Measurements from ENCODE around the gene INSL3. TPM values are rescaled to one million over a fixed set of nuclear protein-coding genes. Genes with fewer than 3 reads are reported as not detected.

The INSL3 gene
- total and polyA plus RNA-seq, 2 of the 8 experiments (the other 6 are each of a cell fraction or from before 2014, with no cell fraction given) = 0.41 to 1.5 TPM

DNA sequence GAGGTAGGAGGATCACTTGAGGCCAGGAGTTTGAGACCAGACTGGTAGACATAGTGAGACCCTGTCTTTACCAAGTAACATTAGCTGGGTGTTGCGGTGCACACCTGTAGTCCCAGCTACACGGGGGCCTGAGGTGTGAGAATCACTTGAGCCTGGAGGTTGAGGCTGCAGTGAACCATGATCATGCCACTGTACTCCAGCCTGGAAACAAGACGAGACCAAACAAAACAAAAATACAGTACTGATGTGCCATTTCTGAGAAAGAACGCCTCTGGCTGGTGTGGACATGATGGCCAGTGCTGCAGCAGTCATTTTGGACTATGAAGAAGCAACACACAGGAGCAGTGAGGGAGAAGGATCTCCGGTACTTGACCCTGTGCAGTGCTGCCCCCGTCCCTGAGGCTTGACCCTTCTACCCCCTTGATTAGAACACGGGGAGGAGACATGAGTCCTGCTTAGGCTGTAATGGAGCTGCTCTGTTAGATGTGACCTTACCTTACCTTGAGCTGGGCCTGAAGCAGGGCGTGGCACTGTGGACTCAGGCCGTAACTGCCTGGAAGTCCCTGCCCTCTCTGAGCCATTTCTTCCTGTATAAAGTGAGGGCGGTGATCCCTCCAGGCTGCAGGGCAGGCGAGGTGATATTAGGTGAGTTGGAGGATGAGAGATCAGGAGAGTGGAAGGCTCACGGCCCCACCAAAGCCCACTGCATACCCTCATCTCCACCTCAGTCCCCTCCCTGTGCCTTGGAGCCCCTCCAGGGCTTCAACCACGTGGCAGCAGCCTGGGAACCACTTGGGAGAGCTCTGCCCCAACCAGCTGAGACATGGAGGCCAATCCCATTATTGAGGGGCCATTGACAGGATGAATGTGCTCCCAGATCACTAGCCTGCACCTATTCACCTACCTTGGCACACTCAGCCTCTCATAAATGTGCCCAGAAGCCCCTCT is 44.3 kb upstream of the INSL3 start:
- Histone ChIP-seq H3K23me2 (ENCODE audit: low read depth, low read length) (peaks cover 15% of the 10 kb centered on the region), H2BK20ac (ENCODE audit: low read length) (no peak overlapping the region), H3K9me3 (ENCODE audit: insufficient read depth in 2 of 2, low read depth in 1 of 2, low read length in 1 of 2) (no peaks in the 10 kb centered on the region; a peak in 1 of 4 replicates), H2BK15ac (ENCODE audit: low read length) (no peak overlapping the region), H3K14ac (ENCODE audit: insufficient read length) (no peak overlapping the region), H3K56ac (replicated peaks; ENCODE audit: insufficient read length, low read depth, low read length) (peak overlapping the region; percentile 3), H4K91ac (replicated peaks; ENCODE audit: insufficient read length, low read length) (peak overlapping the region; percentile 12), H3K4me3 (ENCODE audit: extremely low read depth in 1 of 4, insufficient read depth in 2 of 4, low read depth in 3 of 4, low read length in 4 of 4) (no peak overlapping the region), H2AK5ac (ENCODE audit: low read depth, low read length) (peak overlapping the region; percentile 55; the same call in 1 of the 2 replicates), H3K4ac (replicated peaks; ENCODE audit: insufficient read length, low read depth, low read length) (no peak overlapping the region), H4K20me1 (replicated peaks in 1 of 2; ENCODE audit: control insufficient read depth in 1 of 2, insufficient read depth in 2 of 2, low read length in 2 of 2) (peaks cover 15 to 26% of the 10 kb centered on the region in 2 experiments), H3K4me1 (replicated peaks in 1 of 4; ENCODE audit: control insufficient read depth in 3 of 4, insufficient read depth in 4 of 4, low read length in 3 of 4) (peaks cover 0 to 18% (median 13%) of the 10 kb centered on the region in 4 experiments; a peak in 6 of 7 replicates), H2BK5ac (ENCODE audit: low read depth, low read length) (peak overlapping the region; percentile 55; the same call in 1 of the 2 replicates), H2AFZ (ENCODE audit: low read length) (no peak overlapping the region), H2BK120ac (replicated peaks; ENCODE audit: low read depth, low read length) (no peak overlapping the region), H3K9ac (replicated peaks in 1 of 4; ENCODE audit: extremely low read depth in 1 of 4, low read depth in 3 of 4, low read length in 3 of 4) (no peak overlapping the region; a peak in 1 of 7 replicates), H3K18ac (ENCODE audit: extremely low read depth, low read length) (no peak overlapping the region; the same call in 1 of the 2 replicates), H2BK12ac (ENCODE audit: low read depth, low read length) (no peak overlapping the region), H3K4me2 (ENCODE audit: insufficient read depth in 1 of 2, low read depth in 2 of 2, low read length in 2 of 2) (no peak overlapping the region), H3K27me3 (replicated peaks in 1 of 4; ENCODE audit: control insufficient read depth in 3 of 4, extremely low read depth in 1 of 4, insufficient read depth in 3 of 4, low read length in 3 of 4) (no peaks in the 10 kb centered on the region), H3K27ac (ENCODE audit: low read depth, low read length) (no peak overlapping the region), H3K79me1 (ENCODE audit: low read depth, low read length) (0 out of 2 replicates have a peak, but pooled peaks cover 5% of the 10 kb centered on the region), H3K36me3 (ENCODE audit: control insufficient read depth in 2 of 4, insufficient read depth in 4 of 4, low read length in 3 of 4) (peaks cover 32 to 49% (median 39%) of the 10 kb centered on the region in 4 experiments), H4K8ac (ENCODE audit: extremely low read depth, insufficient read depth, low read length) (no peak overlapping the region), H3K23ac (ENCODE audit: insufficient read length) (no peak overlapping the region), H4K5ac (ENCODE audit: insufficient read length, low read depth, low read length) (no peak overlapping the region), H3K79me2 (ENCODE audit: control insufficient read depth in 1 of 2, insufficient read depth in 2 of 2, low read length in 2 of 2) (peaks cover 8 to 19% of the 10 kb centered on the region in 2 experiments)
- ChIA-PET CTCF (ENCODE audit: partially characterized antibody) (interaction anchor here (0.6 to 1.8 kb wide), 6 partner anchors 10 to 131 kb away, joined by 3 to 6 read pairs (median 4); partner anchors contain the start of gene CCDC124), POLR2A (ENCODE audit: partially characterized antibody) (interaction anchor here (0.8 to 20.2 kb wide), 31 partner anchors 7 to 436 kb away, joined by 3 to 392 read pairs (median 5); partner anchors contain the start of genes B3GNT3, CCDC124, JAK3 and SLC5A5)
- 68% methylated on average over 13 of the region's 13 CpGs; no CpG with 5 or more reads in 1 of the 2 experiments for WGBS, 2 experiments (ENCODE audit: extremely low coverage in 1 of 2, insufficient coverage in 1 of 2, insufficient read length in 1 of 2, insufficient replicate concordance in 2 of 2, low coverage in 1 of 2, low lambda C conversion rate in 2 of 2, missing lambda C conversion rate in 1 of 2)
- FAIRE-seq (no peak), DNase-seq (ENCODE audit: low read depth in 1 of 2, low spot score in 2 of 2) (peak in 1 of 2 experiments; percentile 59)
- TF ChIP-seq, protein P1, sequence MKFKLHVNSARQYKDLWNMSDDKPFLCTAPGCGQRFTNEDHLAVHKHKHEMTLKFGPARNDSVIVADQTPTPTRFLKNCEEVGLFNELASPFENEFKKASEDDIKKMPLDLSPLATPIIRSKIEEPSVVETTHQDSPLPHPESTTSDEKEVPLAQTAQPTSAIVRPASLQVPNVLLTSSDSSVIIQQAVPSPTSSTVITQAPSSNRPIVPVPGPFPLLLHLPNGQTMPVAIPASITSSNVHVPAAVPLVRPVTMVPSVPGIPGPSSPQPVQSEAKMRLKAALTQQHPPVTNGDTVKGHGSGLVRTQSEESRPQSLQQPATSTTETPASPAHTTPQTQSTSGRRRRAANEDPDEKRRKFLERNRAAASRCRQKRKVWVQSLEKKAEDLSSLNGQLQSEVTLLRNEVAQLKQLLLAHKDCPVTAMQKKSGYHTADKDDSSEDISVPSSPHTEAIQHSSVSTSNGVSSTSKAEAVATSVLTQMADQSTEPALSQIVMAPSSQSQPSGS (IDR thresholded peaks at IDR 0.05; ENCODE audit: low read length) = peak; percentile 52; the same call in 1 of the 2 replicates
- TF ChIP-seq SP4 (IDR thresholded peaks at IDR 0.05; ENCODE audit: low read length) (no peak), TAF7 (optimal IDR thresholded peaks at IDR 0.05; ENCODE audit: borderline replicate concordance, low read depth, low read length) (peak; percentile 50), POLR2AphosphoS5 (IDR thresholded peaks at IDR 0.05; ENCODE audit: low read depth, low read length) (peak; percentile 94)
- TF ChIP-seq, protein P2, sequence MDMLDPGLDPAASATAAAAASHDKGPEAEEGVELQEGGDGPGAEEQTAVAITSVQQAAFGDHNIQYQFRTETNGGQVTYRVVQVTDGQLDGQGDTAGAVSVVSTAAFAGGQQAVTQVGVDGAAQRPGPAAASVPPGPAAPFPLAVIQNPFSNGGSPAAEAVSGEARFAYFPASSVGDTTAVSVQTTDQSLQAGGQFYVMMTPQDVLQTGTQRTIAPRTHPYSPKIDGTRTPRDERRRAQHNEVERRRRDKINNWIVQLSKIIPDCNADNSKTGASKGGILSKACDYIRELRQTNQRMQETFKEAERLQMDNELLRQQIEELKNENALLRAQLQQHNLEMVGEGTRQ (IDR thresholded peaks at IDR 0.05; ENCODE audit: low read length) = 0 out of 2 replicates have a peak, but pooled peaks have one; percentile 21

Data from H1 (cell line).